Karpas-422 (cell line): Measurements from ENCODE around the gene ATAD5. TPM values are rescaled to one million over a fixed set of nuclear protein-coding genes. Genes with fewer than 3 reads are reported as not detected.

Experiments
- DNase-seq: peaks from one replicate; pipeline ENCODE4 v3.0.0-alpha.2; 2015
- H2AFZ ChIP-seq: fragments of 200-600 bp; sonication (generic); 2 replicates; pipeline ENCODE4 v1.6.1; 2014; ENCODE audit warnings: antibody characterized with exemption, low read length, mixed read lengths
- H3K27ac ChIP-seq: fragments of 200-600 bp; sonication (generic); 2 replicates; pipeline ENCODE4 v1.5.1; 2014; ENCODE audit warnings: mild to moderate bottlenecking, low read length, moderate library complexity
- H3K27me3 ChIP-seq: fragments of 200-600 bp; sonication (generic); 2 replicates; pipeline ENCODE4 v1.6.1; 2014; ENCODE audit warnings: low read length, mixed read lengths
- H3K36me3 ChIP-seq: fragments of 200-600 bp; sonication (generic); 2 replicates; pipeline ENCODE4 v1.6.1; 2014; ENCODE audit warnings: low read length, mixed read lengths; ENCODE audit not compliant: insufficient read depth
- H3K4me1 ChIP-seq: fragments of 200-600 bp; sonication (generic); 2 replicates; pipeline ENCODE4 v1.6.1; 2014; ENCODE audit warnings: mild to moderate bottlenecking, low read length, mixed read lengths
- H3K4me2 ChIP-seq: fragments of 200-600 bp; sonication (generic); 2 replicates; pipeline ENCODE4 v1.6.1; 2014; ENCODE audit warnings: low read length, low read depth, mild to moderate bottlenecking; ENCODE audit not compliant: poor library complexity, severe bottlenecking
- H3K4me3 ChIP-seq: fragments of 200-600 bp; sonication (generic); 2 replicates; pipeline ENCODE4 v1.5.1; 2014; ENCODE audit warnings: mild to moderate bottlenecking, antibody characterized with exemption, low read length, mixed read lengths
- H3K79me2 ChIP-seq: fragments of 200-600 bp; sonication (generic); 2 replicates; pipeline ENCODE4 v1.6.1; 2014; ENCODE audit warnings: mild to moderate bottlenecking, low read length, mixed read lengths
- H3K9ac ChIP-seq: fragments of 200-600 bp; sonication (generic); 2 replicates; pipeline ENCODE4 v1.6.0; 2014; ENCODE audit warnings: low read length
- H3K9me2 ChIP-seq: fragments of 200-600 bp; sonication (generic), shearing (Covaris generic); replicated peaks from 2 replicates; pipeline ENCODE4 v1.6.0; 2014; ENCODE audit warnings: mild to moderate bottlenecking, low read length, moderate library complexity; ENCODE audit not compliant: insufficient read depth
- H3K9me3 ChIP-seq: fragments of 300-700, 200-600 bp; sonication (generic); 2 replicates; pipeline ENCODE4 v1.6.1; 2014; ENCODE audit warnings: low read length, mixed read lengths
- H4K20me1 ChIP-seq: fragments of 200-600 bp; sonication (generic); 2 replicates; pipeline ENCODE4 v1.6.1; 2014; ENCODE audit warnings: mild to moderate bottlenecking, antibody characterized with exemption, low read length, low read depth; ENCODE audit not compliant: insufficient read depth
- total RNA-seq: library from RNA; depleted of rRNA; stranded (reverse); fragments of >200 nt; shearing (Covaris generic); gene quantifications from 2 replicates; pipeline ENCODE4 v1.2.3, GENCODE V29; 2014; ENCODE audit warnings: low replicate concordance

ATAD5 gene
- total RNA-seq, 1 experiment from 2014 or later, result 12.0 TPM

- Histone ChIP-seq H4K20me1 (no peaks in the 10 kb centered on the region), H3K9me3 (no peaks in the 10 kb centered on the region), H3K9ac (no peak overlapping the region), H3K79me2 (peaks cover 27% of the 10 kb centered on the region), H2AFZ (no peak overlapping the region), H3K36me3 (peaks cover under 1% of the 10 kb centered on the region; the same call in 1 of the 2 replicates), H3K4me3 (no peak overlapping the region), H3K4me2 (no peak overlapping the region), H3K9me2 (no peaks in the 10 kb centered on the region), H3K4me1 (peaks cover 33% of the 10 kb centered on the region), H3K27me3 (no peaks in the 10 kb centered on the region), H3K27ac (no peak overlapping the region)
- no peak for DNase-seq
Observed at GRCh38 chr17:30829022-30829421, 2.7 kb upstream of the ATAD5 start.

DNA sequence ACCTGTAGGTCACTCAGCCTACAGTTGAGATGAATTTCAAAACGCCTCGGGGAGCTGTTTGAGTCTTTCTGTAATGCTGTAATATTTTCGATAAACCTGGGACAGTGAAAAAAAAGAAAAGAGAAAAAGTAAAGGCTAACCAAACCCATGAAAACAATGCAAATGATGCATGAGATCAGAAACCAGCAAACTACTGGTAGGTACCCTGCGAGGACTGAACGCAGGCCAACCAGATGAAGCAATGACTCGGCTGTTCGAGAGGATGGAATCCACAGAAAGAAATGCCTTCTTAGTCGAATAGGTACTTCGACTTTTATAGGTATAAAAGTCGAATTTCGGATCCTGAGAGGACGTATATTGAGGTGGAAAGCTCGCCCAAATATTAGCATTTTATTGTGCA lies 509 bp upstream of the ATAD5 start:
- H3K27me3 ChIP-seq, result no peaks in the 10 kb centered on the region
- peak overlapping the region; percentile 96 for H3K9ac ChIP-seq
- no peaks in the 10 kb centered on the region for H3K9me3 ChIP-seq
- peaks cover 18% of the 10 kb centered on the region for H3K36me3 ChIP-seq
- peak; percentile 67 for DNase-seq
- H2AFZ ChIP-seq, result peak overlapping the region; percentile 86
- H3K27ac ChIP-seq, result peak overlapping the region; percentile 76
- H3K4me3 ChIP-seq, result peak overlapping the region; percentile 98
- H4K20me1 ChIP-seq, result no peaks in the 10 kb centered on the region
- H3K9me2 ChIP-seq, result no peaks in the 10 kb centered on the region
- peaks cover 24% of the 10 kb centered on the region for H3K4me1 ChIP-seq
- peak overlapping the region; percentile 83 for H3K4me2 ChIP-seq
- peaks cover 45% of the 10 kb centered on the region for H3K79me2 ChIP-seq

- Histone ChIP-seq H3K9me2 (no peaks in the 10 kb centered on the region), H3K4me1 (peaks cover 24% of the 10 kb centered on the region), H3K36me3 (peaks cover 25% of the 10 kb centered on the region), H3K9ac (peak overlapping the region; percentile 96), H4K20me1 (no peaks in the 10 kb centered on the region), H3K9me3 (no peaks in the 10 kb centered on the region), H3K79me2 (peaks cover 55% of the 10 kb centered on the region), H2AFZ (peak overlapping the region; percentile 84; the same call in 1 of the 2 replicates), H3K27ac (peak overlapping the region; percentile 68; the same call in 1 of the 2 replicates), H3K27me3 (no peaks in the 10 kb centered on the region), H3K4me3 (peak overlapping the region; percentile 98), H3K4me2 (peak overlapping the region; percentile 83)
- peak; percentile 54 for DNase-seq
Observed at GRCh38 chr17:30832438-30833124, 815 bp downstream of the ATAD5 start.

GRCh38 chr17:30838202-30838807 lies 6.5 kb downstream of the ATAD5 start:
- H3K4me1 ChIP-seq, result peaks cover 8% of the 10 kb centered on the region
- no peak overlapping the region for H3K9ac ChIP-seq
- no peaks in the 10 kb centered on the region for H3K9me2 ChIP-seq
- no peak overlapping the region for H3K27ac ChIP-seq
- no peak overlapping the region for H2AFZ ChIP-seq
- DNase-seq, result no peak
- H3K4me2 ChIP-seq, result no peak overlapping the region
- no peaks in the 10 kb centered on the region for H3K9me3 ChIP-seq
- H3K36me3 ChIP-seq, result peaks cover 58% of the 10 kb centered on the region
- H4K20me1 ChIP-seq, result no peaks in the 10 kb centered on the region
- no peak overlapping the region for H3K4me3 ChIP-seq
- peaks cover 65% of the 10 kb centered on the region for H3K79me2 ChIP-seq
- no peaks in the 10 kb centered on the region for H3K27me3 ChIP-seq

- Histone ChIP-seq H3K27ac (no peak overlapping the region), H3K79me2 (peaks cover 48% of the 10 kb centered on the region), H3K9ac (no peak overlapping the region), H3K4me2 (no peak overlapping the region), H2AFZ (no peak overlapping the region), H3K36me3 (peaks cover 48% of the 10 kb centered on the region), H3K4me3 (no peak overlapping the region), H3K27me3 (no peaks in the 10 kb centered on the region), H3K9me2 (no peaks in the 10 kb centered on the region), H3K4me1 (no peaks in the 10 kb centered on the region), H3K9me3 (no peaks in the 10 kb centered on the region), H4K20me1 (no peaks in the 10 kb centered on the region)
- no peak for DNase-seq
Observed at GRCh38 chr17:30840771-30841170, 9.0 kb downstream of the ATAD5 start.

DNA sequence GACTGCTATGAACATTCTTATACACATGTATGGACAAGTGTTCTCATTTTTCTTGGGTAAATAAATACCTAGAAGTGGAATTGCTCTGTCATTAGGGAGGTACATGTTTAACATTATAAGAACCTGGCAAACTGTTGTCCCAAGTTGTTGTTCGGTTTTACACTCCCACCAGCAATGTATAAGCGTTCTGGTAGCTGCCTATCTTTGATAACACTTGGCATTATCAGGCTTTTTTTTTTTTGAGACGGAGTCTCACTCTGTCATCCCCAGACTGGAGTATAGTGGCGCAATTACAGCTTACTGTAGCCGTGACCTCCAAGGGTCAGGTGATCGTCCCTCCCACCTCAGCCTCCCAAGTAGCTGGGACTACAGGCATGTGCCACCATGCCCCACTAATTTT lies 16.3 kb downstream of the ATAD5 start:
- no peak overlapping the region for H2AFZ ChIP-seq
- no peaks in the 10 kb centered on the region for H3K27me3 ChIP-seq
- peaks cover 37% of the 10 kb centered on the region for H3K36me3 ChIP-seq
- H3K4me1 ChIP-seq, result no peaks in the 10 kb centered on the region
- no peak overlapping the region for H3K27ac ChIP-seq
- H3K4me3 ChIP-seq, result no peak overlapping the region
- H3K9ac ChIP-seq, result no peak overlapping the region
- H4K20me1 ChIP-seq, result no peaks in the 10 kb centered on the region
- H3K9me2 ChIP-seq, result no peaks in the 10 kb centered on the region
- peaks cover 20% of the 10 kb centered on the region for H3K79me2 ChIP-seq
- H3K9me3 ChIP-seq, result no peaks in the 10 kb centered on the region
- DNase-seq, result no peak
- H3K4me2 ChIP-seq, result no peak overlapping the region

DNA sequence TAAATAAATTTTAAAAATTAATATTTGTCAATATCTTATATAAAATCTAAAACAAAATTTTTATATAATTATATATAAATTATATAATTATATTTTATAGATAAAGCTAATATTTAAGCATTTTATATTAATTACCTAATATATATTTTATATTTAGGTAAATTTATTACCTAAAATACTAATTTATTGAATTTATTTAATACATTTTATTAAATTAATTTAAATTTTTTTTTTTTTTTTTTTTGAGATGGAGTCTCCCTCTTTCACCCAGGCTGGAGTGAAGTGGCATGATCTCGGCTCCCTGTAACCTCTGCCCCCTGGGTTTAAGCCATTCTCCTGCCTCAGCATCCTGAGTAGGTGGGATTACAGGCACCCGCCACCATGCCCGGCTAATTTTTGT lies 22.4 kb downstream of the ATAD5 start:
- Histone ChIP-seq H3K27ac (no peak overlapping the region), H3K9me3 (no peaks in the 10 kb centered on the region), H3K36me3 (peaks cover 47% of the 10 kb centered on the region), H3K9me2 (no peaks in the 10 kb centered on the region), H3K9ac (no peak overlapping the region), H2AFZ (no peak overlapping the region), H4K20me1 (no peaks in the 10 kb centered on the region), H3K4me2 (no peak overlapping the region), H3K79me2 (peaks cover 9% of the 10 kb centered on the region; the same call in 1 of the 2 replicates), H3K4me3 (no peak overlapping the region), H3K4me1 (no peaks in the 10 kb centered on the region), H3K27me3 (no peaks in the 10 kb centered on the region)
- DNase-seq, result no peak

GRCh38 chr17:30858556-30859250 lies 26.9 kb downstream of the ATAD5 start:
- H3K9me3 ChIP-seq, result no peaks in the 10 kb centered on the region
- H3K4me1 ChIP-seq, result no peaks in the 10 kb centered on the region
- no peaks in the 10 kb centered on the region for H3K27me3 ChIP-seq
- H3K79me2 ChIP-seq, result 0 out of 2 replicates have a peak, but pooled peaks cover 4% of the 10 kb centered on the region
- no peaks in the 10 kb centered on the region for H3K9me2 ChIP-seq
- no peaks in the 10 kb centered on the region for H4K20me1 ChIP-seq
- H3K4me3 ChIP-seq, result no peak overlapping the region
- H3K27ac ChIP-seq, result no peak overlapping the region
- H3K4me2 ChIP-seq, result no peak overlapping the region
- H3K36me3 ChIP-seq, result peaks cover 35% of the 10 kb centered on the region; the same call in 1 of the 2 replicates
- DNase-seq, result no peak
- H2AFZ ChIP-seq, result no peak overlapping the region
- H3K9ac ChIP-seq, result no peak overlapping the region
